ENCODE results near the gene SLC7A14. TPM values are rescaled to one million over a fixed set of nuclear protein-coding genes. Genes with fewer than 3 reads are reported as not detected.

SLC7A14 gene
- total and polyA plus RNA-seq, 8 donors = 0.27 to 0.82 (median 0.44) TPM; not detected in 2

DNA sequence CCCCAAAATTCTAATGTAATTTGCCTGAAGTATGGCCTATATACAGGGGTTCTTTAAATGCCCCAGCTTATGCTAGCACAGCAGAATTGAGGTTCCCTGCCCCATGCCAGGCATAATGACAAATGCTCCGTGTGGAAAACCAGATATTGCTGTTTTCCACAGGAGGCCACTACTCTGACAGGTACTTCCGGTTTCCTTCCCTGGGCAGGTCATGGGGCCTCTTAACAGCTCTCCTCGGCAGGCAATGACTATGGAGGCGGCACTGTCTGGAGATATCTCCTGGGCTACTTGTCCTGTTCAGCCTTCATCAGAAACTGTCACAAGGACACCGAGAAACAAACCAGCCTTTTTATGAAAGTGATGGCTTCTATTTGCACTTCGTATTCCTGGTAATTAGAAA lies 54.8 kb downstream of the SLC7A14 start:
- no peaks in the 10 kb centered on the region for H3K4me1 ChIP-seq
- H3K36me3 ChIP-seq = no peaks in the 10 kb centered on the region
- ATAC-seq (no peak), DNase-seq (no peak)
- H3K27me3 ChIP-seq = no peaks in the 10 kb centered on the region
- no peak for TF ChIP-seq CTCF (IDR thresholded peaks at IDR 0.05)
- intact Hi-C loops (cut with DNase I) = no loop called here
- H3K9me3 ChIP-seq = no peaks in the 10 kb centered on the region
- H3K4me3 ChIP-seq = no peak overlapping the region
- H3K27ac ChIP-seq = no peak overlapping the region

- DNase-seq = no peak
- no peaks in the 10 kb centered on the region for H3K4me1 ChIP-seq
- H3K27me3 ChIP-seq = no peaks in the 10 kb centered on the region
- H3K4me3 ChIP-seq = no peak overlapping the region
- intact Hi-C loops (cut with DNase I) = no loop called here
- H3K27ac ChIP-seq = no peak overlapping the region
- TF ChIP-seq CTCF (IDR thresholded peaks at IDR 0.05) = no peak
- H3K36me3 ChIP-seq = no peaks in the 10 kb centered on the region
- ATAC-seq = no peak
- H3K9me3 ChIP-seq = no peaks in the 10 kb centered on the region
Observed at GRCh38 chr3:170529912-170530311, 56.0 kb downstream of the SLC7A14 start.

- no peak for TF ChIP-seq CTCF (IDR thresholded peaks at IDR 0.05)
- intact Hi-C loops (cut with DNase I) = no loop called here
- no peak for ATAC-seq
Observed at GRCh38 chr3:170529346-170529745, 56.5 kb downstream of the SLC7A14 start.

GRCh38 chr3:170528726-170529125 lies 57.1 kb downstream of the SLC7A14 start:
- Histone ChIP-seq H3K4me1 (no peaks in the 10 kb centered on the region), H3K9me3 (no peaks in the 10 kb centered on the region), H3K36me3 (no peaks in the 10 kb centered on the region), H3K27me3 (no peaks in the 10 kb centered on the region), H3K4me3 (no peak overlapping the region), H3K27ac (no peak overlapping the region)
- intact Hi-C loops (cut with DNase I) = no loop called here
- TF ChIP-seq CTCF (IDR thresholded peaks at IDR 0.05) = no peak
- ATAC-seq = no peak
- no peak for DNase-seq

More at GRCh38 chr3:170529346-170529745, 56.5 kb downstream of the SLC7A14 start:
- Histone ChIP-seq H3K9me3 (no peaks in the 10 kb centered on the region), H3K4me3 (no peak overlapping the region), H3K36me3 (no peaks in the 10 kb centered on the region), H3K27ac (no peak overlapping the region), H3K4me1 (no peaks in the 10 kb centered on the region), H3K27me3 (no peaks in the 10 kb centered on the region)
- DNase-seq = no peak

- H3K27me3 ChIP-seq = no peaks in the 10 kb centered on the region
- H3K4me1 ChIP-seq = no peaks in the 10 kb centered on the region
- intact Hi-C loops (cut with DNase I) = no loop called here
- no peak for ATAC-seq
- DNase-seq = peak in 1 of 4 donors; percentile 21
- no peaks in the 10 kb centered on the region for H3K36me3 ChIP-seq
- no peak for TF ChIP-seq CTCF (IDR thresholded peaks at IDR 0.05)
- no peaks in the 10 kb centered on the region for H3K9me3 ChIP-seq
- H3K4me3 ChIP-seq = no peak overlapping the region
- H3K27ac ChIP-seq = no peak overlapping the region
Observed at GRCh38 chr3:170524073-170524472, 61.8 kb downstream of the SLC7A14 start.

Data from left lung (tissue), 10 donors.